NB4 (cell line): ENCODE measurements around the gene XPC.

Source experiments
- CTCF ChIP-seq: IDR thresholded peaks from one replicate; pipeline ENCODE4 v1.5.1; 2012; ENCODE audit warnings: low read depth, low read length
- MYC ChIP-seq: IDR thresholded peaks from 2 replicates; pipeline ENCODE4 v1.6.1; 2011; ENCODE audit warnings: low read depth, low read length
- POLR2A ChIP-seq: IDR thresholded peaks from 2 replicates; pipeline ENCODE4 v1.6.1; 2011; ENCODE audit warnings: mild to moderate bottlenecking; ENCODE audit not compliant: insufficient read length; ENCODE audit errors: extremely low read depth
- TF ChIP-seq, protein P1 (sequence below): IDR thresholded peaks from 2 replicates; pipeline ENCODE4 v1.6.1; 2011; ENCODE audit warnings: low read depth, low read length

DNA sequence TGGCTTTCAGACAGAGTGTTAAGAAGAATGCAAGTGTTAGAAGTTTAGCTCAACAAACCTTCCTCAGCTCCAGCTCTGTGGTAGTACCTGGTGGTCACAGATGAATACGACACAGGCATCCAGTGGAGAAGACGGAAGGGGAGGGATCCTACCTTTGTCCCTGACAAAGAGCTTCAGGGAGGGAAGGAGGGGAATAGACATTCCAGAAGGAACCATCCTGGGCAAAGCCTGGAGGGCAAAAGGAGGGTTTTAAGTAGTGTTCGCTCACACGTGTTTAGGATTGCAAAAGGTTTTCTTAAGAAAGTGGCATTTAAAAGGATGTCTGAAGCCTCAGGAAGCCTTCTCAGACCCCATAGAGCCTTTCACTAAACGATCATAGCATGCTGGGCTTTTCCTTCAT, 56.5 kb downstream of the XPC start:
- TF ChIP-seq MYC (no peak), CTCF (no peak), POLR2A (no peak)
- TF ChIP-seq, protein P1, sequence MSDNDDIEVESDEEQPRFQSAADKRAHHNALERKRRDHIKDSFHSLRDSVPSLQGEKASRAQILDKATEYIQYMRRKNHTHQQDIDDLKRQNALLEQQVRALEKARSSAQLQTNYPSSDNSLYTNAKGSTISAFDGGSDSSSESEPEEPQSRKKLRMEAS, result no peak
